SK-N-SH treated with all-trans-retinoic acid at 6 μM for 48 hours (cell line): ENCODE results near the gene EIF5A.

Source experiments
- ARNTL ChIP-seq: fragments of 450-650 bp; formaldehyde crosslinking; IDR thresholded peaks from 2 replicates; pipeline ENCODE4 v1.5.0; 2020; ENCODE audit warnings: low read depth, mild to moderate bottlenecking, moderate library complexity, borderline replicate concordance
- ZFP3 ChIP-seq: fragments of 250-450 bp; sonication (Bioruptor Pico); IDR thresholded peaks from 2 replicates; pipeline ENCODE4 v1.5.0; 2020; ENCODE audit warnings: mild to moderate bottlenecking, moderate library complexity

DNA sequence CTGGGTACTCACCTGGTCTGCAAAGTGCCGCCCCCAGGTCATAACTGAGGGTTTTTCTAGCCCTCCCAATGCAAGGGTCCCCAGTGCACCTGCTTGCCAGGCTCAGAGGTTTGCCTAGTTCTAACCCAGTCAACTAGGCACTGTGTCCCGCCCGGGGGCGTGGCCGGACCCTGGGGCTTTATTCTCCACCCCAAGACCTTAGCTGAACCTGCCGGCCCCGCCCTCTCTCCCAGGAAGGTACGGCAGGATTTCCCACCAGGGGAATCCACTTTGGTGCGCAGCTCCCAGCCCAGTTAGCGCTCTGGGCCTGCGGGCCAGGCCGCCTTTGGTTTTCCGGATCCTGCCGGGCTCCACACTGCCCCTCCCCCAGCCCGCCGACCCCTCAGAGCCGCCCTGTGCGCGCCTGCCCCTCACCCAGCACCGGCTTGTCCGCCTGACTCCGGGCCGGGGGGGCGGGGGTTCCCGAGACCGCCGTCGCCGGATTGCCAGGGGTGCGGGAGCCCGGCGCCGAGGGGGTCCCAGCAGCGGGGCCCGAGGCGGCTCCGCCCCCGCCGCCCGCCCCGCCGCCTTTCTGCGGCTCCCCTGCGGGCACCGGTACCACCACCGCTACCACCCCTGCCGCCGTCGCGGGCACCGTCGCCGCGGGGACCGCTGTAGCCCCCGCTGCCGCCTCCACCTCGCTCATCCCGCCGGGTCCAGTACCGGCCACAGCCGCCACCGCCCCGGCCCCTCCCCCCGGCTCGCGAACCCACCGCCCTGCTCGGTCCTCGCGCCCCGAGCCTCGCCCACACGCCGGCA is 13.4 kb upstream of the EIF5A start:
- TF ChIP-seq ARNTL (no peak), ZFP3 (CRISPR knock-in tag) (no peak)
